HG03095 (cell line): ENCODE data around the gene PAMR1.
"Not testable (repeated sequence)": the region's sequence is repeated elsewhere in the genome, so short reads cannot be mapped to it uniquely, and the experiment has no call there.

Source experiments
- ATAC-seq: cut with Tn5 transposase; IDR thresholded peaks from one replicate; pipeline ENCODE4 v1.9.1; 2021; ENCODE audit warnings: moderate library complexity; ENCODE audit not compliant: unreplicated experiment

Gene PAMR1

DNA sequence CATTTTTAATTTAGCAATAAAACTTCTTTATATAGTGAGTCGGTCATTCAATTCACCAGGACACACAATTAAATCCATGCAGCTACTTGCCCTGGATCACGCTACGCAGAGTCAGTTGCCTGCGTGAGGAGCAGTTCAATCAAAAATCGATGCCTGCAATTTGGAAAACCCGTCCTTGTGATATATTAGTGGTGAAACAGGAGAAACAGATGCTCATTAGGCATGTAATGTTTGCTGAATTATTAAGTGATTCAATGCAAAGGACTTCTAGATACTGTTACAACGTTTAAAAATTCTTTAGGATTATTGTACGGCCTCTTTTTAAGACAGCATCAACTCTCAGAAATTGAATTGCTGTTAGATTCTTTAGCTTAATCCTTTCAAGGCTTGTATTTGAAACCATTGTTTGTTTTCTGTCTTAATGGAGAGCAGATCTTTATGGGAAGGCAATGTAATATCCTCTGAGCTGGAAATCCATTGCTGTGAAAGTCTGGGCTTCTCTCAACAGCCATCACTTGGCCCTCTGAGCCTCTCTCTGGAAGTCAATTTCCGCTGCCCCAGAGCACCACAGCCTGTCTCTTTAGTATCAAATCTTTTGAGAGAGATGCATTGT is 20.1 kb upstream of the PAMR1 start:
- ATAC-seq: no peak

DNA sequence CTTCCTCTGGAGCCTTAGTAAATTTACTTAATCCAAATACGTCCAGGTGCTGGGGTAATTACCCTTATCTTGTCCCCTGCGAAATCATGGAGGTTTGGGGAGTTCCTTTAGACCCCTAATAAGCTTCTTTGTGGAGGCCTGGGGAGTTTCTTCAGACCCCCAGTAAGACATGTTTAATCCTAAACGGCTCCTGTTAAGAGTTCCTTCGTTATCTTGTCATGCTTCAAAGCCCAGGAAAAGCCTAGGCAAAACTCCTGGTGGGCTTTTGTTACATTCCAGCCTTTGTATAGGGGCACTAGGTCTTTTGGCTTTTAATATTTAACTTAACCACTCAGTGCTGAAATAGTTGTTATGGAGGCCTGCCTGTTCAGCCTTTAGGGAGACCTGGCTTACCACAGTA is 18.1 kb upstream of the PAMR1 start:
- ATAC-seq: no peak

DNA sequence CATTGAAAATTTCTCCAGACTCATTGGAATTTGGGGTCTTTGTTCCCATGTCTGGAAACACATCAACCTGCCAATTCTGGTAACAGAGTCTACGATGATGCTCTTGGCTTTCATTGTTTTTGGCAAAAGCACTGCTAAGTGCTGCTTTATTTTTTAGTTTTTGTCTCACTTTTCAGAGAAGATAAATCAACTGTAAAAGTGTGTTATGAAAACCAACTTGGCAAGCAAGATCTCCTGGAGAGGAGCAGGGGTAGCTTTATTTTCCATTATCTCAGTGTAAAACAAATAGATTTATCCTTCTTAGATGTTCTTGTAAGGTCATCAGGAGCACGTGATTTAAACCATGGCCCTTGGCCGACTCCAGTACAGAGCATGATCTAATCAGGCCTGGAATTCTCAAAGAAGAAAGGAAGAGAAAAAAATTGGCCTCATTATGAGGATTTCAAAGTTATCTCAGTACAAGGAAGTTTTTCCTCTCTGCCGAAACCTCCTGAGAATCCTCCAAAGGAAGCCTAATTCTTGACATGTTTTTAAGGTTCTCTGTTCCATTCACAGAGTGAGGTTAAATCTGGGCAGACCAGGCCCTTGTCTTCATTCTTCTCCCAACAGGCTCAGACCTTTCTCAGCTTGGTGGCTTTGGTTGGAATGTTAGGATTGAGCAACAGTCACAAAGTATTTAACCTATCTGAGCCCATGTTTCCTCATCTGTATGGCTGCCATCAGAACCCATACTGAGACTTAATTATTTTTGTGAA is 16.4 kb upstream of the PAMR1 start:
- ATAC-seq: no peak

DNA sequence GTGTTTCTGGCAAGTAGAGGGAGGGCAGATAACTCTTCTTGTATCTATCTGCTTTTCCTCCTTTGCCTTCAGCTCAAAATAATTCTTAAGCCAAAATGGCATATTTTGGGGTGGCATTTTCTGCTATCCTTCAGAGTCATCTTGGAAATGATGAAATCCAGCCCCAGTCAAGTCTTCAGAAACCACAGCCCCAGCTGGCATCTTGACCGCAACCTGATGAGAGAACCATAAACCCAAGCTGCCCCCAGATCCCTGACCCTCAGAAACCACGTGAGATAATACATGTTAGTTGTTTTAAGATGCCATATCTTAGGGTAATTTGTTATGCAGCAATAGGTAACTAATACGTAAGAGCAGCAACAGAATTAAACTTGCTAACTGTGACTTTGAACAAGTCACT is 15.1 kb upstream of the PAMR1 start:
- ATAC-seq: no peak

- ATAC-seq: no peak
Observed at GRCh38 chr11:35539781-35540281, 14.4 kb upstream of the PAMR1 start.

DNA sequence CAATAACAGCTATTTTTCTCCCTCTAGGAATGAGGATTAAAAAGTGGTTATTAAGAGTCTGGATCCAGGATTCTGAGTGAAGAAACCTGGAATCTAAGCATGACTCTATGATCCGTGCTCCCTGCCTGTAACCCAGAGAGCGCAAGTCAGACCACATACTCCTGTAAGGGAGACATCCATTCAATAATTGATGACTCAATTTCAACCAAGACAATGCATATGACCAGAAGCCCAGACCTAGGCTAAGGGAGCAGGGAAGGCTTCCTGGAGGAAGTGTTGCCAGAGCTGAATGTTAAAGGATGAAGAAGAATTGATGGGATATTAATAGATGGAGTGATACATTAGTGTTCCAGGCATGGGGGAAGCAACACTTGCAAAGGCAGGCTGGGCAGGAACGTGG is 13.8 kb upstream of the PAMR1 start:
- ATAC-seq: no peak

DNA sequence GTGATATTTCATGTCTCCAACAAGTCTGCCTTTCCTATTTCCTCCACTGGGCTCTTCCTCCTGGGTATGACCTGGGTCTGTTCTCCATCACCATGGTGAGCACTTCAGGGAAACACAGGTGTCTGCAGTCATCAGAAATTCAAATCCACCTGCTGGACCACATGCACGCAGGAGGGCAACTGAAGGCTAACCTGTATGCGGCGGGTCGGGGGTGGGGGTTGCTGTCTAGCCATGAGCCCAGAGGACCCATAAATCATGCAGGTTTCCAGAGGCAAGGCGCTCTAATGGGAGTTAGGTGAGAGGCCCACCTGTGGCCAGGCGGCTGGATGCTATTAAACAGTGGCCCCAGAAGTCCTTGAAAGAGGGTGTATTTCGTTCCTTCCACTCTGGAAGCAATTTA is 11.1 kb upstream of the PAMR1 start:
- no peak for ATAC-seq

DNA sequence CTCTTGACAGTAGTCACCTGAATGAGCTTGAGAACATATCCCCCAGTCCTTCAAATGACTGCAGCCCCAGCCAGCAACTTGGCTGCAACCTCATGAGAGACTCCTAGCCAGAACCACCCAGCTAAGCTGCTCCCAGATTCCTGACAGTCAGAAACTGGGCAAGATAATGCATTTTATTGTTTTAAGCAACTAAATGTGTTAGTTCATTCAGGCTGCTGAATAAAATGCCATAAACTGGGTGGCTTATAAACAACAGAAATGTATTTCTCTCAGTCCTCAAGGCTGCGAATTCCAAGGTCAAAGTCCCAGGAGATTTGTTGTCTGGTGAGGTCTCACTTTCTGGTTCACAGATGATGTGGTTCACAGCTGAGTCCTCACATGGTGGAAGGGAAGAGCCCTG is 5.8 kb upstream of the PAMR1 start:
- no peak for ATAC-seq

DNA sequence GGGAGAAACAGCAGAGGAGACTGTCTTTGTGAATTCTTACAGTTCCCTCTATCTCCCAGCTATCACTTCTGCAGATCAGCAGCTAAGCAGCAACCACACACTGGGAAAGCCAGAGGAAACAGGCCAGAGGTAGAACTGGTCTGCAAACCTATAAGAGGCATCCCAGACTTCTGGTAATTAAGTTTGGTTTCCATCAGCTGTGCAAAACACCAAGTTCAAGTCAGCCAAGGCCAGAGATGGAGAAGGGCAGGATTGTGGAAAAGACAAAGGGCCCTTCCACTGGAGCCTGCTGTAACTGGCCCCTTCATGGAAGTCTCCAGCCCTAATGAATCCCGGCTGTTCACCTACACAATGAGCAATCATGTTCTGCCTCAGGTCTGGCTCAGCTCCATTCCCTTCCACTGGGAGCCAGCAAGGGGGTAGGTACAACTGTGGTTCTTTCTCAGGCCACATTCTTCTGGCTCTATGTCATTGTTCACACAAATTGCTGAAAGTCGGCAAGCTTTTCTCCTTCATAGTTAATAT is 4.6 kb upstream of the PAMR1 start:
- no peak for ATAC-seq

DNA sequence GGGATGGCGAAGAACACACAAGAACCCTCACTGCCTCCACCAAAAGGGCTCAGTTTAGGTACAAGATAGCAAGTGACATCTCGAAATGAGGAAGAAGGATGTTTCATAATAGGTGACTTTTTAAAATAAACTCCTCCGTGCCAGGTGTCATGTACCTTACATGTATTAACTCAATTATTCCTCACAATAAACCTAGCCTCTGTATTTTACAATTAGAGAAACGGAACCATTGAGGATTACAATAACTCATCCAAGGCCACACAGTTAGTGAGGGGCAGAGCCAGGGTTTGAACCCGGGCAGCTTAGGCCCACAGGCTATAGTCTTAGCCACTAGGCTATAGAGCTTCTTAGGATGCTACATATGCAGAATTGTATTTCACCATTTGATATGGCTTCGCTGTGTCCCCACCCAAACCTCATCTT is 965 bp upstream of the PAMR1 start:
- no peak for ATAC-seq

GRCh38 chr11:35524780-35525179 is 636 bp downstream of the PAMR1 start:
- ATAC-seq: no peak

- ATAC-seq: no peak
Observed at GRCh38 chr11:35523861-35524260, 1.6 kb downstream of the PAMR1 start.

- no peak for ATAC-seq
Observed at GRCh38 chr11:35523331-35523768, 2.1 kb downstream of the PAMR1 start.

GRCh38 chr11:35522091-35522490 is 3.3 kb downstream of the PAMR1 start:
- not testable (repeated sequence) for ATAC-seq

DNA sequence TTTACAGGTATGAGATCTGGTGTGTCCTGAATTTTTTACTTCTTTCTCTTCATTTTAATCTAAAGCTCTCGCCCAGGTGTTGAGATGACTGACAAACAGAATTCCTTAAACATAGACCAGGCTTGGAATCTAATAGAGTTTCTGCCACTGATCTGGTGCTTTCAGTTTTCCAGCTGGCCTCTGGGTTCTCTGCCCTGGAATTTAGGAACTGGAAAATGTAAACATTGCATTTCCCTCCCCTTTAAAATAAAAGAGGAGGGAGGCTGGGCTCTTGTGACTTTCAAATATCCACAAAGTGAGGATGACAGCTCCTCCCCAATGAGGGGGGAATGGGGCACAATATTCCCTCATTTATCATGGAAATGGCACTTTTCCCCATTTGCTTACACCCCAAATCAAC is 5.0 kb downstream of the PAMR1 start:
- ATAC-seq: no peak

GRCh38 chr11:35518766-35519165 is 6.7 kb downstream of the PAMR1 start:
- ATAC-seq: no peak

GRCh38 chr11:35517481-35517880 is 7.9 kb downstream of the PAMR1 start:
- ATAC-seq: no peak

GRCh38 chr11:35516403-35516802 is 9.0 kb downstream of the PAMR1 start:
- ATAC-seq: no peak

- no peak for ATAC-seq
Observed at GRCh38 chr11:35515224-35515623, 10.2 kb downstream of the PAMR1 start.

DNA sequence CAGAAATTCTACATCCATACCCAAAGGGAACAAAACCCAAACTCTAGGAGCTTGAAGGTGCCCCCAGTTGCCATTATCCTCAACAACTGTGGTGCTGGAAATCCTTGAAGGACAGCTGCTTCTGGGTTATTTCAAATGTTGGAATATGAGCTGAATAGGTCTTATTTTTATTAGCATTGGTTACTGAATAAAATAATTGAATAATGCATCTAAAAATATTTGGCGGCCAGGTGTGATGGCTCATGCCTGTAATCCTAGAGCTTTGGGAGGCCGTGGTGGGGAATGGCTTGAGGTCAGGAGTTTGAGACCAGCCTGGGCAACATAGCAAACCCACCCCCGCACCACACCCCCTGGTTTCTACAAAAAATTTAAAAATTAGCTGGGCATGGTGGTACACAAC is 10.9 kb downstream of the PAMR1 start:
- no peak for ATAC-seq

GRCh38 chr11:35511666-35512065 is 13.8 kb downstream of the PAMR1 start:
- no peak for ATAC-seq

- ATAC-seq: no peak
Observed at GRCh38 chr11:35507688-35508087, 17.7 kb downstream of the PAMR1 start.
